H1 (cell line): ENCODE data around the gene AGBL4. TPM values are rescaled to one million over a fixed set of nuclear protein-coding genes. Genes with fewer than 3 reads are reported as not detected.

Experiments used
- CTCF ChIA-PET: fragments of 300-600 bp; sonication (Branson Sonifier 250); formaldehyde crosslinking; loops from one replicate; lab custom pipeline; 2021; ENCODE audit not compliant: partially characterized antibody; lab: Charles Lee
- POLR2A ChIA-PET: fragments of 300-600 bp; sonication (Branson Sonifier 250); formaldehyde crosslinking; loops from one replicate; lab custom pipeline; 2021; ENCODE audit warnings: inconsistent platforms; ENCODE audit not compliant: partially characterized antibody; lab: Charles Lee
- DNase-seq, 2 experiments: peaks; one replicate each; pipeline versions ENCODE4 v3.0.0 to v3.0.0-alpha.2; 2010 to 2022; ENCODE audit warnings: low spot score in 2 of 2, low read depth in 1 of 2, mixed read lengths in 1 of 2
- FAIRE-seq: peaks from 2 replicates; lab custom pipeline; 2011; peaks lifted over from hg19 to GRCh38; lab: Jason Lieb, UNC
- H2AFZ ChIP-seq: 2 replicates; pipeline ENCODE4 v1.8.1; 2012; ENCODE audit warnings: low read length, inconsistent platforms
- H2AK5ac ChIP-seq: 2 replicates; pipeline ENCODE4 v1.6.1; 2013; ENCODE audit warnings: low read depth, low read length
- H2BK120ac ChIP-seq: replicated peaks from 2 replicates; pipeline ENCODE3; 2013; ENCODE audit warnings: low read depth, low read length, inconsistent platforms
- H2BK12ac ChIP-seq: 2 replicates; pipeline ENCODE4 v1.6.1; 2013; ENCODE audit warnings: low read depth, low read length
- H2BK15ac ChIP-seq: 2 replicates; pipeline ENCODE4 v1.6.1; 2013; ENCODE audit warnings: low read length
- H2BK20ac ChIP-seq: 2 replicates; pipeline ENCODE4 v1.6.1; 2013; ENCODE audit warnings: low read length
- H2BK5ac ChIP-seq: 2 replicates; pipeline ENCODE4 v1.6.1; 2013; ENCODE audit warnings: low read depth, low read length
- H3K14ac ChIP-seq: 2 replicates; pipeline ENCODE4 v1.6.1; 2013; ENCODE audit warnings: inconsistent platforms; ENCODE audit not compliant: insufficient read length
- H3K18ac ChIP-seq: 2 replicates; pipeline ENCODE4 v1.6.1; 2013; ENCODE audit warnings: low read length; ENCODE audit errors: extremely low read depth
- H3K23ac ChIP-seq: 2 replicates; pipeline ENCODE4 v1.6.1; 2013; ENCODE audit warnings: inconsistent platforms; ENCODE audit not compliant: insufficient read length
- H3K23me2 ChIP-seq: 2 replicates; pipeline ENCODE4 v1.6.1; 2013; ENCODE audit warnings: low read depth, low read length
- H3K27ac ChIP-seq: 2 replicates; pipeline ENCODE4 v1.6.1; 2011; ENCODE audit warnings: low read depth, low read length, inconsistent platforms
- H3K27me3 ChIP-seq, 4 experiments: replicated peaks in 1 of 4; 1 replicate in 1 of 4; 2 replicates in 3 of 4; pipeline versions ENCODE4 v1.6.1 to v1.8.1; 2011 to 2013; ENCODE audit warnings: low read length in 3 of 4, mild to moderate bottlenecking in 3 of 4, inconsistent platforms in 2 of 4, mixed read lengths in 2 of 4, moderate library complexity in 1 of 4; ENCODE audit not compliant: control insufficient read depth in 3 of 4, insufficient read depth in 3 of 4; ENCODE audit errors: extremely low read depth in 1 of 4
- H3K36me3 ChIP-seq, 4 experiments: 2 replicates each; pipeline versions ENCODE4 v1.6.1 to v1.8.1; 2011 to 2013; ENCODE audit warnings: mild to moderate bottlenecking in 4 of 4, low read length in 3 of 4, moderate library complexity in 2 of 4, control low read depth in 1 of 4, inconsistent platforms in 1 of 4; ENCODE audit not compliant: insufficient read depth in 4 of 4, control insufficient read depth in 2 of 4
- H3K4ac ChIP-seq: replicated peaks from 2 replicates; pipeline ENCODE3; 2013; ENCODE audit warnings: low read length, low read depth, mixed read lengths, inconsistent platforms; ENCODE audit not compliant: insufficient read length
- H3K4me1 ChIP-seq, 4 experiments: replicated peaks in 1 of 4; 1 replicate in 1 of 4; 2 replicates in 3 of 4; pipeline versions ENCODE4 v1.6.1 to v1.8.1; 2011 to 2013; ENCODE audit warnings: low read length in 3 of 4, inconsistent platforms in 2 of 4, mixed read lengths in 1 of 4; ENCODE audit not compliant: insufficient read depth in 4 of 4, control insufficient read depth in 3 of 4
- H3K4me2 ChIP-seq, 2 experiments: 2 replicates each; pipeline versions ENCODE4 v1.6.1 to v1.8.1; 2011 to 2013; ENCODE audit warnings: low read depth in 2 of 2, low read length in 2 of 2, control low read depth in 1 of 2, inconsistent platforms in 1 of 2, mild to moderate bottlenecking in 1 of 2; ENCODE audit not compliant: insufficient read depth in 1 of 2
- H3K4me3 ChIP-seq, 4 experiments: fragments of 200-600, 300-600 bp in 1 of 4; sonication (generic), shearing (Covaris generic), sonication (Bioruptor Twin) in 1 of 4; 2 replicates each; pipeline versions ENCODE4 v1.5.1 to v1.8.1; 2011 to 2016; ENCODE audit warnings: low read length in 4 of 4, low read depth in 3 of 4, control low read depth in 2 of 4, inconsistent platforms in 2 of 4, mild to moderate bottlenecking in 2 of 4, mixed read lengths in 1 of 4, moderate library complexity in 1 of 4; ENCODE audit not compliant: insufficient read depth in 2 of 4; ENCODE audit errors: extremely low read depth in 1 of 4
- H3K56ac ChIP-seq: replicated peaks from 2 replicates; pipeline ENCODE3; 2013; ENCODE audit warnings: low read depth, mild to moderate bottlenecking, mixed read lengths, low read length, inconsistent platforms; ENCODE audit not compliant: insufficient read length
- H3K79me1 ChIP-seq: 2 replicates; pipeline ENCODE4 v1.6.1; 2013; ENCODE audit warnings: low read depth, low read length, control low read depth
- H3K79me2 ChIP-seq, 2 experiments: 2 replicates each; pipeline versions ENCODE4 v1.6.1 to v1.8.1; 2012 to 2013; ENCODE audit warnings: low read length in 2 of 2, mild to moderate bottlenecking in 2 of 2, inconsistent platforms in 1 of 2; ENCODE audit not compliant: insufficient read depth in 2 of 2, control insufficient read depth in 1 of 2
- H3K9ac ChIP-seq, 4 experiments: replicated peaks in 1 of 4; 1 replicate in 1 of 4; 2 replicates in 3 of 4; pipeline versions ENCODE4 v1.6.1 to v1.8.1; 2011 to 2013; ENCODE audit warnings: low read depth in 3 of 4, low read length in 3 of 4, control low read depth in 2 of 4, mild to moderate bottlenecking in 2 of 4, moderate library complexity in 2 of 4, inconsistent platforms in 1 of 4; ENCODE audit errors: extremely low read depth in 1 of 4
- H3K9me3 ChIP-seq, 2 experiments: 2 replicates each; pipeline versions ENCODE4 v1.6.1 to v1.8.1; 2012 to 2013; ENCODE audit warnings: mild to moderate bottlenecking in 2 of 2, moderate library complexity in 2 of 2, control low read depth in 1 of 2, inconsistent platforms in 1 of 2, low read depth in 1 of 2, low read length in 1 of 2, mixed read lengths in 1 of 2; ENCODE audit not compliant: insufficient read depth in 2 of 2
- H4K20me1 ChIP-seq, 2 experiments: replicated peaks in 1 of 2; 2 replicates each; pipeline versions ENCODE3 to v1.8.1; 2011 to 2013; ENCODE audit warnings: inconsistent platforms in 2 of 2, low read length in 2 of 2, mild to moderate bottlenecking in 1 of 2; ENCODE audit not compliant: insufficient read depth in 2 of 2, control insufficient read depth in 1 of 2
- H4K5ac ChIP-seq: 2 replicates; pipeline ENCODE4 v1.6.1; 2013; ENCODE audit warnings: low read length, low read depth, mixed read lengths, inconsistent platforms; ENCODE audit not compliant: insufficient read length
- H4K8ac ChIP-seq: 2 replicates; pipeline ENCODE4 v1.8.0; 2013; ENCODE audit warnings: mild to moderate bottlenecking, moderate library complexity, low read length, inconsistent platforms; ENCODE audit not compliant: insufficient read depth; ENCODE audit errors: extremely low read depth
- H4K91ac ChIP-seq: replicated peaks from 2 replicates; pipeline ENCODE3; 2013; ENCODE audit warnings: low read length, mixed read lengths, inconsistent platforms; ENCODE audit not compliant: insufficient read length
- ATF2 ChIP-seq: IDR thresholded peaks from 2 replicates; pipeline ENCODE4 v1.6.1; 2012; ENCODE audit warnings: low read length, inconsistent platforms
- CHD2 ChIP-seq: IDR thresholded peaks from 2 replicates; pipeline ENCODE4 v1.6.1; 2012; ENCODE audit warnings: low read length, improper control_type of control experiment
- FOSL1 ChIP-seq: IDR thresholded peaks from 2 replicates; pipeline ENCODE4 v1.6.1; 2011; ENCODE audit warnings: mild to moderate bottlenecking, low read depth, low read length, moderate library complexity; ENCODE audit not compliant: insufficient read depth
- JUN ChIP-seq: IDR thresholded peaks from 2 replicates; pipeline ENCODE4 v1.6.1; 2011; ENCODE audit warnings: low read depth, mild to moderate bottlenecking, improper control_type of control experiment, low read length
- MAFK ChIP-seq: IDR thresholded peaks from 2 replicates; pipeline ENCODE4 v1.6.1; 2012; ENCODE audit warnings: low read depth, mild to moderate bottlenecking, improper control_type of control experiment, low read length
- NANOG ChIP-seq: IDR thresholded peaks from 2 replicates; pipeline ENCODE4 v1.6.1; 2011; ENCODE audit warnings: low read length, low read depth, mild to moderate bottlenecking, inconsistent platforms; ENCODE audit not compliant: insufficient read depth, poor library complexity, severe bottlenecking
- RBBP5 ChIP-seq: IDR thresholded peaks from 2 replicates; pipeline ENCODE4 v1.7.1; 2012; ENCODE audit warnings: low read depth, mild to moderate bottlenecking, inconsistent platforms, low read length, moderate library complexity, borderline replicate concordance
- SIX5 ChIP-seq: IDR thresholded peaks from 2 replicates; pipeline ENCODE4 v1.6.1; 2011; ENCODE audit warnings: mild to moderate bottlenecking, low read depth, low read length
- WGBS, 2 experiments: shearing (Covaris generic) in 1 of 2; methylation state at CpG; one replicate each; pipeline versions ENCODE4 v1.1.6 to v1.1.7; 2013 to 2015; ENCODE audit warnings: low lambda C conversion rate in 2 of 2, mixed read lengths in 2 of 2, inconsistent platforms in 1 of 2, low coverage in 1 of 2, missing lambda C conversion rate in 1 of 2; ENCODE audit not compliant: insufficient replicate concordance in 2 of 2, insufficient coverage in 1 of 2, insufficient read length in 1 of 2; ENCODE audit errors: extremely low coverage in 1 of 2, missing lambda C conversion rate in 1 of 2; 5-methylcytosine and 5-hydroxymethylcytosine counted together
- polyA plus RNA-seq, 7 experiments: library from polyadenylated mRNA; depleted of rRNA in 3 of 7; stranded (reverse) in 5 of 7; unstranded in 2 of 7; fragments of >200 nt in 5 of 7; fragments of 200-250 nt in 2 of 7; gene quantifications; 1 replicate in 5 of 7; 2 replicates in 1 of 7; 4 replicates in 1 of 7; pipeline versions ENCODE4 v1.2.1 to v1.2.3, GENCODE V29; 2011 to 2013; ENCODE audit warnings: missing spikeins in 2 of 7, mixed read lengths in 2 of 7
- total RNA-seq: library from RNA; stranded (reverse); fragmentation: NEBNext Ultra II Directional; extraction: Animal tissue kit (Norgen Biotek cat#: 25700); gene quantifications from 2 replicates; pipeline ENCODE4 v1.2.1, GENCODE V29; 2021

Gene AGBL4
- total and polyA plus RNA-seq, 2 of the 8 experiments (the other 6 are each of a cell fraction or from before 2014, with no cell fraction given): 0.41 to 0.45 TPM

DNA sequence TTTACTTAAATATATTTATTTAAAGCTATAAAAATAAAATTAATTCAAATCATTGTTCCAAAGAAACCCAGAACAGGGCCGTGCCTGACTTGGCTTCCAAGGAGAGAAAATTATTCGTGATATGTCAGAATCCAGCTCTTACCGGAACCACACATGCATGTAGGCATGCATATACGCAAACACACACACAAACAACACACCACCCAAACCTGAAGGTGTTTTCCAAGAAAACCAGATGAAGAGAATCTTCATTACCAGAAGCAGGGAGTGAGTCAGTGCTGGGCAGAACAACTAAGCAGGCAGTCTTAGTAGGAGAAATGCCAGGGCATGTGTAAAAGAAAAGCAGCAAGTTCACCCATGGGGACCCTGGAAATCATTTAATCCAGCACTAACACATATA, 815.0 kb downstream of the AGBL4 start:
- peaks cover 75 to 84% of the 10 kb centered on the region in 2 experiments for H3K9me3 ChIP-seq

More for the DNA sequence above, 815.0 kb downstream of the AGBL4 start:
- no peak overlapping the region for H2BK120ac ChIP-seq
- no peak overlapping the region for H3K4ac ChIP-seq
- no peak overlapping the region for H4K8ac ChIP-seq
- no peak for FAIRE-seq
- H2AK5ac ChIP-seq: no peak overlapping the region
- H3K23me2 ChIP-seq: no peaks in the 10 kb centered on the region; the same call in 1 of the 2 replicates
- no peaks in the 10 kb centered on the region for H3K27me3 ChIP-seq
- no peak overlapping the region for H2AFZ ChIP-seq
- no peak overlapping the region for H3K14ac ChIP-seq
- ChIA-PET POLR2A (no interaction called here), CTCF (no interaction called here)
- H3K9ac ChIP-seq: no peak overlapping the region
- no peak overlapping the region for H4K91ac ChIP-seq
- no peak overlapping the region for H4K5ac ChIP-seq
- TF ChIP-seq FOSL1 (no peak), ATF2 (no peak), MAFK (no peak), JUN (no peak), RBBP5 (no peak), CHD2 (no peak), NANOG (no peak), SIX5 (no peak)
- no peaks in the 10 kb centered on the region for H4K20me1 ChIP-seq
- no peaks in the 10 kb centered on the region for H3K36me3 ChIP-seq
- no peak overlapping the region for H2BK12ac ChIP-seq
- H3K4me3 ChIP-seq: no peak overlapping the region
- no peak overlapping the region for H2BK20ac ChIP-seq
- H3K27ac ChIP-seq: no peak overlapping the region
- H3K4me1 ChIP-seq: no peaks in the 10 kb centered on the region
- H3K23ac ChIP-seq: no peak overlapping the region
- WGBS, 2 experiments: 67% methylated on average over 4 of the region's 4 CpGs; no CpG with 5 or more reads in 1 of the 2 experiments
- H3K4me2 ChIP-seq: no peak overlapping the region
- H3K56ac ChIP-seq: no peak overlapping the region
- H3K79me2 ChIP-seq: no peaks in the 10 kb centered on the region
- no peaks in the 10 kb centered on the region for H3K79me1 ChIP-seq
- H2BK15ac ChIP-seq: no peak overlapping the region
- no peak overlapping the region for H2BK5ac ChIP-seq
- H3K18ac ChIP-seq: no peak overlapping the region
- DNase-seq: no peak
